GM21737 (cell line): ENCODE data around the gene UNC80.

ENCODE experiments used
- ATAC-seq: cut with Tn5 transposase; IDR thresholded peaks from one replicate; pipeline ENCODE4 v1.9.1; 2021; ENCODE audit warnings: mild to moderate bottlenecking, moderate library complexity; ENCODE audit not compliant: unreplicated experiment

UNC80 gene

DNA sequence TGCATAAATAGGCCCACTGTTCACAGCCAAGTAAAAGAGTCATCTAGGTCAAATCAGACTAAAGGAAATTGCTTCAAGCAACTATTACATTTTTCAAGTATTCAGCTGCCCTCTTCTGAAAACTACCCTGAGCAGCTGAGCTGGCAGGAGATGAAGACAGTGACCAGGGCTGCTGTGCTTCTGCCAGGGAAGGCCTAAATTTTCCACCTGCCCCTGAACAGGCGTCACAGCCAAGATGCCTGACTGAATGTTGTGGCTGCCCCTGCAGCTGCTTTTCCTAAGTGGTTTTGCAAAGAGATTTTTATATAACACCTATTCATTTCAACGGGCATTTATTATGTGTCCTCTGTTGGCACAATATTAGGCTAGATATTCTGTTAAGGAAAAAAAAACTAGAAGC, 134.1 kb downstream of the UNC80 start:
- no peak for ATAC-seq

DNA sequence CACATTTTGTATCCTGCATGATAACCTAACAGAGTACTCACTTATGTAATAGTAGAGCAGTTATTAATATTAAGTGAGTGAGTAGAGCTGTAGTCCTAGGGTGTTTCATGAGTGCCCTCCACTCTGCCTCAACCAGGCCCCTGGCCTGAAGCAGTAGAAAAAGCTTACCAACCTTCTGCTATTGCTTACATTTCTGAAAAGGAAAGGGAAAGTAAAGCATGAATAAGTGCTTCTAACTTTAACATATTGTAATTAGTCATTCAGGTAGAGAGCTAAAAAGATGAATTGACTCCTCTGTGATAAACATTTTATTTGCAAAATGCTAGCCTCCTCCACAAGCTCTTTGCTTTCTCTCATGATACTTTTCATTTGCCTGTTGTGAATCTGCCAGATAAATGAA, 136.1 kb downstream of the UNC80 start:
- ATAC-seq = no peak

DNA sequence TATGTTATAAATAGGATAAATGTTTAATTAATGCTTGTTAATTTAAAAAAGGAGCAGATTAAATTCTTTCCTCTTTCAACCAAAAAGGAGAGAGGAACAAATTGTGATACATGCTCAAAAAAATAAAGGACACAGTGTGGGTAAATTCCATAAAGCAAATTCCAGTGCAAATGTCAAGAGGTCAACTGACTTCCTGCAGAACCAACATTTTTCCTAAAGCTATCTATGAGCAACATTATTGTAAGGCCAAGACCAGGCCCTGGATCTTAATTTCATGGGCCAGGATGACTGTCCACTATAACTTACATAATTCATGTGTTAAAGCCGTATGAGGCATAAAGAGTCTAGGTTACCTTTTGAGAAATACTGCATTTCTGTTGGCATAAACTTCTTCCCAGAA, 136.9 kb downstream of the UNC80 start:
- ATAC-seq = no peak

DNA sequence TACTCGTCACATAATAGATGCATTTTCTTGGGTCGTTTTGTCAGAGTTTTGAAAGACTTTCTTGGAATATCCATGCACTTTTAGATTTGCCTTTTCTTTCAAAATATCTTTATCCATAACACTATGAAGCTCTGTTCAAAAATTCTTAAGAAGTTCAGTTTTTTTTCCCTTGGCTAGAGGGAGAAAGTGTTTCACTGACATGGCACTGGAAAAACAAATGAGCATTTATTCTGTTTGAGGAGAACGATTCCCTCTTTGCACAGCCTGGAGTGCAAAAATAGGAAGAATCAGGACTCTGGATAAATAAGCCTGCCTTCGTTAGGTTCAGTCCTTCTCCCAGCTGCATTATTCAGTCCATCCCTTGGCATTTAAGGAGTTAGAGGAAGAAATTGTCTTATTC, 139.9 kb downstream of the UNC80 start:
- no peak for ATAC-seq

DNA sequence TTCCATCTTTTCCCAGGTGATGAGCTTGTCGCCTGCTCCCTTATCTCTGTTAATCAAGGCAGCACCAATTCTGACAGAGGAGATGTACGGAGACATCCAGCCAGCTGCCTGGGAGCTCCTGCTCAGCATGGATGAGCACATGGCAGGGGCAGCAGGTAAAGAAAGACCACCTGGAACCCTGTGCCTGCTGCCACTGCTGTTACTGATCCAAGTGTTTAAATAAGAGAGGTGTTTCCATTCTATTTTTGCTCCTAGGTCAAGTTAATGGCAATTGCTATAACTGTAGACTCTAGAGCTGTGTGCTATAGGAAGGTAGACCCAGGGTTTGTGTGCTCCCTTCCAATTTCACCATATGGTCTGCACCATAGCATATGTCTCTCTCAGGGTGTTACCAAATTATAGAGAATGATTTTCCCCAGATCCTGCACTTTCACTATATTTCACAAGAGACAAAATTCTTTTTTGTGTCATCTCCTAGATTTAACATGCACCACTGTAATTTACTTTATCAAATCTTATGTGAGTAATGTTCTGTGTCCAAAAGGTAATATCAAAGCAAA, 142.2 kb downstream of the UNC80 start:
- no peak for ATAC-seq

DNA sequence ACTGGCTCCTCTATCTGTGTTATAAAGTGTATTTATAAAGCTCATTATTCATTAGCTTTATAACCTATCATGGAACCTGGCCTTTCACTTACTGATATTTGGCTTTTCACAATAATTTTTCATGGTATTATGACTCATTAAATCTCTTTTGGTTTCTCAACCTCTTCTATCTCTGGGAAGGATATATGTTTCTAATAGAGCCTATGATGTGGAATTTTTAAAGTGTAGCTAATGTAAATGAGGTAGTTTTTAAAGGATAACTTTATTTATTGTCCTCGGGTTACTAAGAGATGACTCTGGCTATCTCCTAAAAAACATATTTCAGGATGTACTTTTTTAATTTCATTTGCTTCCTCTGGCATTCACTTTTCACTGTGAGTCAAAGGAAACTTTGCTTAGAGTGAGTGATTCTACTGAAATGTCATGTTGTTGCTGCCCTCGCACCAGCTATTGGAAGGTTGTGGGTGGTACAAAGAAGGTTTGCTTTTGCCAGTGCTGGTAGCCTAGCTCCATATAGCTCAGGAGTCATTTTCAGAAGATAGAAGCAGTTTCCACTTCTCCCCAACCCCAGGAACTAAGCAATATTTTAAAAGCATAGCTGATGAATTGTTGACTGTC, 145.6 kb downstream of the UNC80 start:
- ATAC-seq = no peak

DNA sequence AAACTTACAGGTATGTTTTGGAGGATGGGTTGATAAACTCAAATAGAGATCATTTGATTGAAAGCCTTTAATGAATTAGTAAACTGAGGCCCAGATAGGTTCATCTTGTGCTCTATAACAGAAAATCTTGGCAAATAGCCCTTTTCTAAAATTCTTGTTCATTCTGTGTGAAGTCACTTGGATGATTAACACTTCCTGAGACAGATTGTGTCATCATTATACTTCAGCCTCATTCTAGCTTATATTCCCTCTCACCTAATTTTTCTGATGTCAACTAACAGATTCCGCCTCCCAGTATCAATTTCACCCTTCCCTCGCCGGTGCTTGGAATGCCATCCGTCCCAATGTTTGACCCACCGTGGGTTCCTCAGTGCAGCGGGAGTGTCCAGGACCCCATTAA, 146.6 kb downstream of the UNC80 start:
- no peak for ATAC-seq

DNA sequence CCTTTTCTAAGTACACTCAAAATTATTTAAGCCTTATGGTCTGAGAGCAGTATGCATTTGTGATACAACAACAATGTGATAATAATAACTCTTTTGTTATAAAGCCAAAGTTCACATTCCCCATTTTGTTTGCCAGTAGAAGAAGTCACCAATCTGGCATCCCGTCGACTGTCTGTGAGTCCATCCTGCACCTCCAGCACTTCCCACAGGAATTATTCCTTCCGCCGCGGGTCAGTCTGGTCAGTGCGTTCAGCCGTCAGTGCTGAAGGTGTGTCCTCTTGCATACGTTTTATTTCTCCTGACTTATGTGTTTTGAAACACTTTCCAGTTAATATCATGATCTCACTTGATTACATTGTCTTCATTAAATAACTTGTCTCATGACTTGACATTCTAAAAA, 150.5 kb downstream of the UNC80 start:
- ATAC-seq = no peak

DNA sequence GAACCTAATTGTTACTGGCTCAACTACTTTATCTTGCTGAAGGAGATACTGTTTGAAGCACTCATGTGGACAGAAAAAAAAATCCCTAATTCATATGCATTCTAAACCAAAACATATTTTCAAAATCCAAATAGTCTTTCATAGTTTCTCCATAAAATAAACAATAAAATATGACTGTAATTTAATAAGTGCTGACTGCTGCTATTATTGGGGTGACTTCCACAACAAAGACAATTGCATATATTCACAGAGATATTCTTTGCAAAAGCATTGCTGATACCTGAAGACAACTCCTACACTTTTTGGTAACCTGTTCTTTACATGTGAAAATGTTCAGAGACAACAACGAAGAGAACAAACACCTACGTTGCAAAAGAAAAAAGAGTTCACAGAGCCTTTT, 157.7 kb downstream of the UNC80 start:
- no peak for ATAC-seq

DNA sequence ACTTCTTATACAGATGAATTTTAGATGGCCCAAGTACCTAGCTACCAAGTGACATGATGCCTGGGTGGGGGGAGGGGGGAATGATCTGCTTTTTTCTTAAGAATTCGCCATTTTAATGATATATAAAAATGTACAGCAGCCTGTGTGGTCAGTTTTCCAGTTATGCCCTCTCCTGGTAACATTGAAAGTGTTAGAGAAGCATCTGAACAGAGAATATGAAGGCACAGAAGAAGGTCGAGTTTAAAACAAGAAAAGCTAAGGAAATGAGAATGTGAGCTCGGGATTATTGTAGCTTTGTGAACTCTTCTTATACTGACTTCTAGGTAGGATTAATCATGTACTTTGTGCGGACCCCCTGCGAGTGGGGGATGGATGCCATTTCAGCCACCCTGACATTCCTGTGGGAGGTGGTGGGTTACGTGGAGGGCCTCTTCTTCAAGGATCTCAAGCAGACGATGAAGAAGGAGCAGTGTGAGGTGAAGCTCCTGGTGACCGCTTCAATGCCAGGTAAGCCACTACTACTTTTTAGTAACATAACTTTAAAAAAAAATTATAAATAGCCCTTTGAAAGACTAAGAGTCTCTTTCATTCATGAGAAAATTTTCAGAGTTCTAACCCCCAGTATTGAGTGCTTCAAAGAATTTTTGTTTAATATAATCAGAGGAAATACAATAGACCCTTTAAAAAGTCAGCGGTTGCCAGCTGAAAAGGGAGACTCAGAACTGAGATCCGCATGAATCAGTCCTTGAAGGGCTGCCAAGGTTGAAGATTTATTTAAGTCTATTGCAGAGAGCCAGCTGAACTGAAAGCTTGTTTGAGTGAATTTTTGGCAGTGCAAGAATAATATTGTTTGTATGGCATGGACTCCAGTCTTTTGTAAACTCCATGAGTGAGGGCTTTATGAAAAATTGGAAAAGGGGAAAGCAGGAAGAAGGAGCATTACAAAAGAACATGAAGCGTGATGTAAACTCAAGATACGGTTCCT, 162.2 kb downstream of the UNC80 start:
- no peak for ATAC-seq

DNA sequence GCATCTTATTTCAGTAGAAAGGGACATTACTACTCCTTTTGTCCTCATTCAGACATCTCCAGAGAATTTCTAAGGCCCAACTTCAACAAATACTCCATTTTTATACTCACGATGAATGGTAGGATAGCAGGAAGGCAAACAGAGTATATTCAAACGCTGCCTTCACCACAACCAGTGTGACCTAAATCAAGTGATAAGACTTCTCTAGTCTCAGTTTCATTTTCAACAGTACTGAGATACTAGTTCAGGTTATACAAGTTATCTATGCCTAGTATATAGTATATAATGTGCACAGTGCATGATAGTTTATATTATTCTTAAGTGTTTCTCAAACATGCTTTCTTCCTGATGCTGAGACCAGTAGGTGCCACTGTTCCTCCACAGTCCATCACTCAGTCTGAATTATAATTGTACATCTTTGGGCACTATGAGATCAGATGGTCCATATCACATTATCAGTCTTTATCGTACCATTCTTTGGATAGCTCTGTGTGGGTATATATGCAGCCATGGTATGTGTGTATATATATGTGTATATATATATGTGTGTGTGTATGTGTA, 164.6 kb downstream of the UNC80 start:
- ATAC-seq = no peak

DNA sequence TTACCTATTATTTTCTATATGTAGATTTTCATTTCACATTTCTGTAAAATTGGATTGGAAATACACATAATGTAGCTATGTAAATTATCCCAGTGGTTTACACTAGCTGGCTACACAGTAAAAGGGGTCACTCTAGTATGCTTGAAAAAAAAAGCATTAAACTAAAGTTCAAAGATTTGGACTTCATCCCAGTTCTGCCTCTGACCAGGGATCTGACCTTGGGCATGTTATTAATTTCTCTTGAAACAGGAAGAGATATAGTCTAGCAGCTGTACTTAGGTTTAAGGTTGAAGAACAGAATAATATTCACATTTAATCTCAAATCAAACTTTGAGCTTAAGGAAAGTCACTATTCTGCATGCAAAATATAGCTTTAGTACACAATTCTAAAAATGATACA, 166.3 kb downstream of the UNC80 start:
- ATAC-seq = no peak

DNA sequence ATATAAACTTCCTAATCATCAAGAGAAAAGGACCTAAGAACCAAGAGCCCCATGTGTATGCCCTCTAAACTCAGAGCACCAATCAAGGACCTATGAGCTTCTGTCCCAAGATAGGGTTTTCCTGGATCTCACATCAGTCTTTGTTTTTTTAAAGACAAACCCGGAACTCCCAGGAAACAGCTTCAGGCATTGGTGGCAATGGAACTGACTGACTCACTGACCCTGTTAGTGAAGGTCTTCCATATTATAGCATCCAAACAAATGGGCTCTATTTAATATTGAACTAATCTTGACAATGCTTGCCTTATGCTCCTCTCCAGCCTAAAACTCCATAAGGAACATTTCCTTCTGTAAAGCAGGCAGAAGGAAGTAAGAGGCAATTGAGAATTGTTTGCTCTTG, 167.3 kb downstream of the UNC80 start:
- no peak for ATAC-seq

DNA sequence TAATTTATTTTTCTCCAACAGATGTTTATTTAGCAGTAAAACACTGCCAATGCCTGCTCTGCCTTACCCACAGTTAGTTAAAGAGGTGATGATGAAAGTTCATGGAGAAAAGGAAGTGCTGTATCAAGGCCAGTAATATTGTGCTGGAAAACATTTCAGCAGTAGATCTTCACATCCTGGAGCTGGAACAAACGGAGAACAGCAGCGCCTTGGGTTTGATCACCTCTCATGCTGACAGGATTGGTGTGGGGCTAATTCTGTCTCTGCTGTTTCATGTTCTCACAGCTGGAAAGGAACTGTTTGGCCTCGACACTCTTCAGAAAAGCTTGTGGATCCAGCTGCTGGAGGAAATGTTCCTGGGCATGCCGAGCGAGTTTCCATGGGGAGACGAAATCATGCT, 169.3 kb downstream of the UNC80 start:
- no peak for ATAC-seq

DNA sequence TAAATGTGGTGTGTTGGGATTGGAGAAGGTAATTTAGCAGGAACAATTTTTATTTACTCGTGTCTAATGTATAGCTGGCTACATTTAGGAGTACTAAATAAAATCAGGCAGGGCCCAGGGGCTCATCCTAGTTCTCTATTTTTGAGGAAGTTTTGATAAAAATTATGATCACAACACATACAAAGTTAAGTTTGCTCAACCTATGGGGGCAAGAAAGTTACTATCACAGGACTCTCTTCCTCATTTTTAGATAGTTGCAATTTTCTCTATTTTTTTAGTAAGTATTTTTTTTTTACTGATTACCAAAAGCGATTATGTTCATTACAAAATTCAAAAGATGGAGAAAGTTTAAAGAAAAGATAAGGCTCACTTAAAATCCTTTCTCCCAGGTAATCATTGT, 170.8 kb downstream of the UNC80 start:
- no peak for ATAC-seq

DNA sequence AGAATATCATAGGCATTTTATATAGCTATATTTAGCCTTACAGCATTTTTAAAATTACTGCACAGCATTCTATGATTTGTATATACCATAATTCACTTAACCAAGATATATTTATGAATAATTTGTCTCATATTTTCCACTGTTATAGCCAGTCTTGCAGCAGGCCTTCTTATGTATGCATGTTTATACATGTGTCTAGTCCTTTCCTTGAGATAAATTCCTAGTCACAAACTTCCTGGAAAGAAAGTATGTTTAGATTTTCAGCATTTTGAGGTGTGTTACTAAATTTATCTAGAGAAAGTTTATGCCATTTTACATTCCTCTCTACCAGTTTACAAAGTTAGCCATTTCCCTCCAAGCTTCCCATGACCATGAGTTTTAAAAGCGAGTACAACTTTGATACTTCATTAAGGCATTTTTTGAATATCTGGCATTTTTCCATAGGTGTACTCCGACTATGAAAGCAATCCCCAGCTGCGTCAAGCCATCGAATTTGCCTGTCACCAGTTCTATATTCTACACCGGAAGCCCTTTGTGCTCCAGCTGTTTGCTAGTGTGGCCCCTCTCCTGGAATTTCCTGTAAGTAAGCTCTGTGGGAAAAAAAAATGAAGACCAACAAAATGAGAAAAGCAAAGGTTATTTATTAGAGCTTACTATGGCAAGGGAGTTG, 171.4 kb downstream of the UNC80 start:
- ATAC-seq = no peak

DNA sequence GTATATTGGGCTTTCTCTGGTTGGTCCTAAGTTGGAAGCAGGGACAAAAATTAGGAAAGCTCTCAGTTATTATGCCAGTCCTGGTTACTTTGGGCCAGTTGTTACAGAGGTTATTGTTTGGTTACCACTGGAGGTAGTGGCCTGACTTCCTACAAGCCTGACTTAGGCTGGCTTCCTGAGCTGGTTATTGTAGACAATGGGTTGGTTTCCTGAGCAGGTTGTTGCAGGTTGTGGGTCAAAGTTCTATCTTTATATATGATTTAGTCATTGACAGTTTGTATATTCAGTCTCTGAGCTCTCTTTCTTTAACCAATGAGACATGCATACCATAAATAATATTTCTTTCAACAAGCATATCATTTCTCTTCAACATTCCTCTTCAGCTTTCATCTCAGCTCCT, 172.1 kb downstream of the UNC80 start:
- no peak for ATAC-seq

DNA sequence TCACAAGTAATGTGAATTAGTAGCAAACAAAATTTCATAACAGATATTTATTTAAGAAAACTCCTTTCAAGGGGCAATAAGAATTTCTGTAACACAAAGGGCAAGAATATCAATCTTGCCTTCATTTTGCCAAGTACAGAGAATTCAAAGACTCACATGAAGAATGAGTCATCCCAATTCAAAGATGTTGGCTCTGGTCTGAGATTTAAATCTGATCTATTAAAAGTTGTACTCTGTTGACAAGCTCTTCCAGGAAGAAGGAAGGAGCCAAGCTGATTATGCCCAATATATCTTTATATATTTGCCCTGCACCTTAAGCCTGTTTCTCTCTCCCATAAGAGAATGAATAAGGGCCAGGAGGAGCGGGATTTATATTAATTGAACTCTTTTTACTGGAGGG, 174.9 kb downstream of the UNC80 start:
- ATAC-seq = no peak

DNA sequence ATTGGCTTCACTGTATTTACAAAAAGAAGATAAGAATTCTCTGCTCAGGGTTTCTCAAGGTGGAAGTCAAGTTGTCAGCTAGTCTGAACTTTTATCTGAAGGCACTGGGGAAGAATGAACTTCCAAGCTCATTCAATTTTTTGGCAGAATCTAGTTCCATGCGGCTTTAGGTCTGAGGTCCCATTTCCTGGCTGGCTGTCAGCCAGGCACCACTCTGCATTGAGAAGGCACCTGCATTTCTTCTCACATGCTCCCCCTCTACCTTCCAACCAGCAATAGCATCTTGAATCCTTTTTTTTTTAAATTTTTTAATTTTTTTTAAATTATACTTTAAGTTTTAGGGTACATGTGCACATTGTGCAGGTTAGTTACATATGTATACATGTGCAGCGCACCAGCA, 184.6 kb downstream of the UNC80 start:
- no peak for ATAC-seq

DNA sequence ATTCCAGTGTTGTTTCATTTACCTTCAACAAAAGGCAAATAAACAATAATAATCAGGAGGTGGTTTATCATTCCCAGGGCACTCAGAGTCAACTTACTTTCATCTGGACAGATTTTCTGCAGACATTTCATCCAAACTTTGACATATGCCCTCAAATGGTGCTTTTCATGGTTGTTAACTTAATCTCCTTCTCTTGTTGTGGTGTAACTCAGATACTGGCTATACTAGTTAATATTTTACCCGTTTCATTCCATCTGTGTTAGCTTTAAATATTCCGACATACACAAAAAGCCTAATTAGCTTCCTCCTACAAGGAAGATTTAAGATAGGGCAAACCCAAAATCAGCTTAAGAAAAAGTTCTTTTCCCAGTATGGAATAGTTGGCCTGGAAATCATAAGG, 186.4 kb downstream of the UNC80 start:
- ATAC-seq = no peak

DNA sequence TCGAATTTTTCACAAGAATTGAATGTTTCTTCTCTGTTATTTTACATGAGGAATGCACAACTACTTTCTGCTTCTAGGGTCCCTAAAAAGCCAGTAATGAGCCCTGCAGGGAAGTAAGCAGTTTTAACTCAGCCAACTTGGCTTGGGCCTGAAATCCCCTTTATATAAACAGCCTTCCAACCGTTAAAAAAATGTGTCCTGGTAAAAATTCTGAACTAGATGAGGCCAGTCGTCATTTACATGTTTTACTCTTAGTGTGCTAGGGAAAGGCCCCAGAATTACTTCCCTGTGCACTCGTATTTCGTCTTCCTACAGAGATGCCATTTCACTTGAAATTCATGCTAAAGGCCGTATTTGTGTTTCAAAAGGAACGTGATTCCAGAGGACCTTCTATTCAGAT, 188.4 kb downstream of the UNC80 start:
- no peak for ATAC-seq
